HG02970 (cell line): ENCODE data around the gene SPESP1.
"Not testable (repeated sequence)": the region's sequence is repeated elsewhere in the genome, so short reads cannot be mapped to it uniquely, and the experiment has no call there.

Source experiments
- ATAC-seq: cut with Tn5 transposase; IDR thresholded peaks from one replicate; pipeline ENCODE4 v1.9.1; 2021; ENCODE audit warnings: mild to moderate bottlenecking, moderate library complexity, moderate number of reproducible peaks; ENCODE audit not compliant: unreplicated experiment, low FRiP score

SPESP1 gene

GRCh38 chr15:68958597-68958996 is 28.3 kb downstream of the SPESP1 start:
- ATAC-seq, result no peak

GRCh38 chr15:68962465-68962864 is 32.1 kb downstream of the SPESP1 start:
- no peak for ATAC-seq

DNA sequence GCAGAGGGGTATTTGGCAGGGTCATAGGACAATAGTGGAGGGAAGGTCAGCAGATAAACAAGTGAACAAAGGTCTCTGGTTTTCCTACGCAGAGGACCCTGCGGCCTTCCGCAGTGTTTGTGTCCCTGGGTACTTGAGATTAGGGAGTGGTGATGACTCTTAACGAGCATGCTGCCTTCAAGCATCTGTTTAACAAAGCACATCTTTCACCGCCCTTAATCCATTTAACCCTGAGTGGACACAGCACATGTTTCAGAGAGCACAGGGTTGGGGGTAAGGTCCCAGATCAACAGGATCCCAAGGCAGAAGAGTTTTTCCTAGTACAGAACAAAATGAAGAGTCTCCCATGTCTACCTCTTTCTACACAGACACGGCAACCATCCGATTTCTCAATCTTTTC is 33.4 kb downstream of the SPESP1 start:
- ATAC-seq, result not testable (repeated sequence)

DNA sequence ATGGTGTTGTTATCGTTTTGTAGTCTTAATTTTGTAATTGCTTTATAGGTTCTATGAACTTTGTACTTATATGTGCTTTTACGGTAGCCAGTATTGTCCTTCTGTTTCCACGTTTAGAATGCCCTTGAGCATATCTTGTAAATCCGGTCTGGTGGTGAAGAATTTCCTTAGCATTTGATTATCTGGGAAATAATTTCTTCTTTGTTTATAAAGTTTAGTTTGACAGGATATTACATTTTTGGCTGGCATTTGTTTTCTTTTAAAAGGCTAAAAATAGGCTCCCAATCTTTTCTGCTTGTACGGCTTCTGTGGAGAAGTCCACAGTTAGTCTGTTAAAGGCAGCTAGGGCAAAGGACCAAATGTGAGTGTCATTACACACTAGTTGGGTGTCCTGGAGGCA is 36.7 kb downstream of the SPESP1 start:
- no peak for ATAC-seq

GRCh38 chr15:68967948-68968347 is 37.6 kb downstream of the SPESP1 start:
- no peak for ATAC-seq

DNA sequence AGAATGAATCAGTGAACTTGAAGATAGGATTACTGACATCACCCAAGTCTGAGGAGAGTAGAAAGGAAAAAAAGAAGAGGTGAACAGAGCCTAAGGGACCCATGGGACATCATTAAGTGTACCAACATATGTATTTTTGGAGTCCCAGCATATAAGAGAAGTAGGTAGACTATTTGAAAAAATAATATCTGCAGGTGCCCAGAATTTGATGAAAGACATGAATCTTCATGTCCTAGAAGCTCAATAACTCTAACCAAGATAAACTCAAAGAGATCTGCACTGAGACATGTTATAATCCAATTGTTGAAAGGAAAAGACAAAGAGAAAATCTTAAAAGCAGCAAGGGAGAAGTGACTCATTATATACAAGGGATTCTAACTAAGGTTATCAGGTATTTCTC is 39.0 kb downstream of the SPESP1 start:
- no peak for ATAC-seq

DNA sequence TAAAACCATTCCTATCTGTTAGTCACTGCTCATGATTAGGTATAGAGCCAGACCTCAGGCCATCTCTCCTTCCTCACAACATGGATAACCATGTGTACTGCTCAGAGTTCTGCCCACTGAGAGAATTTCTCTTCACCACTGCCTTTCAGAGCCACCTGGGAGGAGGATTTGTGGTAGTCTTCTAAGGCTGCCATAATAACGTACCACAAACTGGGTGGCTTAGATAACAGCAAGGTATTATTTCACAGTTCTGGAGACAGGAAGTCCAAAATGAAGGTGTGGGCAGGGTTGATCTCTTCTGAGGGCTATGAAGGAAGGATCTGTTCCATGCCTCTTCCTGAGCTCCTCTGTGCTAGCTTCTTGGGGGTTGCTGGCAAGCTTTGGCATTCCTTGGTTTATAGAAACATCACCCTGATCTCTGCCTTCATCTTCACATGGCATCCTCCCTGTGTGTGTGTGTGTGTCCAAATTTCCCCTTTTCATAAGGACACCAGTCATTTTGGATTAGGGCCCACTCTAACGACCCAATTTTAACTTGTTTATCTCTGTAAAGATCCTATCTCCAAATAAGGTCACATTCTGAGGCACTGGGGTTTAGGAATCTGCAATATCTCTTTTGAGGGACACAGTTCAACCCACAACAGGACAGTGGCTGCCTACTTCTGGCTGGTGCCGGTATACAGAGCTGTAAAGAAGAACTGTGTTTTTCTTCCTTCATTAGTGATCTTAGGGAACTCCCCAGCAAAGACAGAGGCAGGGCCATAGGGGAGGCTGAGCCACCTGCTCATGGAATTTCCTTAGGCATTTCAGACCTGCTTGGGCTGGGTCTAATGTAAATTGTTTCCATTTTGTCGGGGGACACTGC is 42.1 kb downstream of the SPESP1 start:
- no peak for ATAC-seq

DNA sequence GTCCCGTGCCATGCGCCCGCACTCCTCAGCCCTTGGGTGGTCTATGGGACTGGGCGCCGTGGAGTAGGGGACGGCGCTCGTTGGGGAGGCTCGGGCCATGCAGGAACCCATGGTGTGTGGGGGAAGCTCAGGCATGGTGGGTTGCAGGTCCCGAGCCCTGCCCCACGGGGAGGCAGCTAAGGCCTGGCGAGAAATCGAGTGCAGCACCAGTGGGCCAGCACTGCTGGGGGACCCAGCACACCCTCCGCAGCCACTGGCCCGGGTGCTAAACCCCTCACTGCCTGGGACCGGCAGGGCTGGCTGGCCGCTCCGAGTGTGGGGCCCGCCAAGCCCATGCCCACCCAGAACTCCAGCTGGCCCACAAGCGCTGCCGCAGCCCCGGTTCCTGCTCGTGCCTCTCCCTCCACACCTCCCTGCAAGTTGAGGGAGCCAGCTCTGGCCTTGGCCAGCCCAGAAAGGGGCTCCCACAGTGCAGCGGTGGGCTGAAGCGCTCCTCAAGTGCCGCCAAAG is 45.4 kb downstream of the SPESP1 start:
- not testable (repeated sequence) for ATAC-seq

- not testable (repeated sequence) for ATAC-seq
Measured at GRCh38 chr15:68977426-68977825, 47.1 kb downstream of the SPESP1 start.

GRCh38 chr15:68979006-68979405 is 48.7 kb downstream of the SPESP1 start:
- no peak for ATAC-seq

GRCh38 chr15:68979816-68980215 is 49.5 kb downstream of the SPESP1 start:
- no peak for ATAC-seq

DNA sequence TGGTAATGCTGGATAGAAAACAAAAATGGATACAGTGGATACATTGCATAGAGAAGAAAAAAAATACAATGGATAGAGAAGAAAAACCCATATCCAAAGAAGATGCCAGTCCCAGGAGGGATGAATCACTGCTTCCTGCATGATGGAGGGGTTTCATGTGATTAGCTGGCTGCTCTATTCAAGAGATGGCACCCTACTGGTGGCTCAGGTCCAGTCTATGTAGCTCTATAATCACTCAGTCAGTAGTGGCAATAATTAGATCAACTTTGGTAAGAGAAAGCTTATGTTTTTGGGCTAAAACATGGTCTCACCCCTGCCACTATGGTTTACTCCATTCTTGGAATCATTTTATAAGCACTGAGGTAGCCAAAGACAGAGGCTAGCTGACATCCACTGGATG is 50.5 kb downstream of the SPESP1 start:
- ATAC-seq, result no peak

- no peak for ATAC-seq
Measured at GRCh38 chr15:68981941-68982340, 51.6 kb downstream of the SPESP1 start.

- no peak for ATAC-seq
Measured at GRCh38 chr15:68982976-68983563, 52.7 kb downstream of the SPESP1 start.

- no peak for ATAC-seq
Measured at GRCh38 chr15:68983961-68984481, 53.7 kb downstream of the SPESP1 start.

DNA sequence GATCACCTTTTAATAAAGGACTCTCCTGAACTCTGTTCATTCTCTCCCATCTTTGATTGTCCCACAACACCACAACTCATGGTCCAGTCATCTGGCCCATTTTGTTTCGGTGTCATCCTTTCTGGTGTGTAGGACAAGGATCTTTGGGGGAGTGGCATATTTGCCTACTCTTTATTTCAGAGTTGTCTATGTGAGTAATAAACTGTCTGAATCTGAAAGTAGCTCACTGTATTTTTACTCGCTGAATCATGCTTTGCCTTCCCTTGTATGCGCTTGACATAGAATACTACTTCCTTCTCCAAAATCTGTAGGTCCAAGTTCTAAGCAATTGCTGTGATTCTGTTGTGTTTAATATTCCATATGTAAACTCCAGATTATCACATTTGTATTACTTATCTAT is 54.3 kb downstream of the SPESP1 start:
- no peak for ATAC-seq

GRCh38 chr15:68985361-68985891 is 55.1 kb downstream of the SPESP1 start:
- no peak for ATAC-seq

DNA sequence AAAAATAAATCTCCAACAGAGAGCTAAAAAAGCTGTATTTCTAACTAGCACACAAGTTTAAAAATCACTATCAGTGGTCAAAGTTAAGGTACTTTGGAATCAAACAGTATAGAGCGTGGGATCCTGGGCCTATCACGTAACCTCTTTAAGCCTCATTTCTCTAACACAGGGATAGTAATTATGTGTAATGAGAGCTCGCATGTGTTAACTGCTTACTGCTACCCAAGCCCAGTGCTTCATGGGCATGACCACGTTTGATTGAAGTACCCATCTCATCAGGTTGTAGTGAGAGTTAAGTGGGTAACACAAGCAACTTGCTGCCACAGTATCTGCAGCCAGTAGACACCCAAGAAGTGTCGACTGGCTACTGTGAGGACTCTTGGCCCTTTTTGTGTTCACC is 56.0 kb downstream of the SPESP1 start:
- no peak for ATAC-seq

DNA sequence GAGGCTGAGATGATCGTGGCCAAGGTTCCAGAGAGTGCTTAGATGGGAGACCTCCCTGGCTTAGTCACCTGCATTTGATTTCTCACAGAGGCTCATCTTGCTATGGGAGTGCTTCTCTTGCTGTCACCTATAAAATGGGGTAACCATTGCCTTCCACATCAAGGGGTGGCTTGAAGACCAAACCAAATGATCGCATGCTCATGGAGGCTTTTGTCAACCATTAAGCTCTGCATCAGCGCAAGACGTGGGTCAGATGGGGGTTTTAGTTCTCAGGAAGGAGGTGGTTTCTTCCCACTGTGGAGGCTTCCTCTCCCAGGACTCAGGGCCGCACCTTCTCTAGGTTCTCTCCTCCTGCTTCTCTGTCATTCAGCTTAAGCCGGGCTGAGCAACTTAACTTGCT is 56.8 kb downstream of the SPESP1 start:
- ATAC-seq, result no peak

DNA sequence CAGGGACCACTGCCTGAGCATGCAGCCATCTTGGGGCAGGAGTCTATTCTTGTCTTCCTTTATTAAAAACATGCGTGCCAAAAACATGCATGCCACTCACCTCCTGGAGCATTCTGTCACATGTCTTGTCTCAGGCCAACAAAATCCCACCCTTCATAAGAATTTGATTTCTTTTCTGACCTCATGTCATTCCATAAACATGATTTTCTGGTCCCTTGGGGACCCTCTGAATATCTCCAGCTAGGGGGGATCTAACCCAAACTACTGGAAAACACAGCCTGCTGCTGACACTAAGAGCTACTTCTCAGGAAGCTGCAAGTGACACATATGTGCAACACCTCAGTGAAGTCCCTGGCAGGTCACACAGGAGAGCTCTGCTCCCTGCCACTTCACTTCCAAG is 57.4 kb downstream of the SPESP1 start:
- ATAC-seq, result no peak

DNA sequence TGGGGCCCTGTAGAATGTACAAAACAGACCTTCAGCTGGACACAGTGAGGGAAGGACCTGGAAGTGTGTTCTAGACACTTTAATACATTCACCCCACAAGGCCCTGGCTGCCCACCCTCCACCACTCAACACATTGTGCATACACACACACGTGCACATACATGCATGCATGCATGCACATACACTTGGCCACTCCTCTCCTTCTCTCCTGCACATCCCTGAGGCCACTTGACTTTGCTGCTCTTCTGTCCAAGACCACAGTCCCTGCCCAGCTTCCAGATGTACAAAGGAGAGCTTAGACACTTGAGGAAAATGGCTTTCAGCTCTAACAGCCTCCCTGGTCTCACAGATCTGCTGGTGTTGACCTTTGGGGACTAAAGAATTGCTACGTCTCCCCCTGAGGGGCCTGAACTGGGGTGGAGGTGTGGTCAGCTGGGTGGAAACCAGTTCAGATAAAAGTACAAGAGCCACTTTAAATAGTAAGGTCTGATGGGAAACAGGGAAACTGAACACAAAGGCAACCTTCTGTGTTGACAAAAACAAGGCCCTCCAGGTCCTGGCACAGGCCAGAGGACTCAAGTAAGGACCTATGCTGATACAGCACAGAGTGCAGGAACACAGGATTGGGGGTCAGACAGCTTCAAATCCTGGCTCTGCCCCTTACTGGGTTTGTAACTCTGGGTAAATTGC is 59.4 kb downstream of the SPESP1 start:
- no peak for ATAC-seq
